D721Med (cell line): ENCODE measurements around the gene ANXA4.

ENCODE experiments used
- DNase-seq: peaks from one replicate; pipeline ENCODE4 v3.0.0; 2011; ENCODE audit warnings: low spot score; ENCODE audit not compliant: insufficient read length
- FAIRE-seq: peaks from 2 replicates; lab custom pipeline; 2011; peaks lifted over from hg19 to GRCh38; lab: Jason Lieb, UNC
- TF ChIP-seq, protein P1 (sequence below): IDR thresholded peaks from 2 replicates; pipeline ENCODE4 v1.5.1; 2012; ENCODE audit warnings: mild to moderate bottlenecking, control low read depth; ENCODE audit not compliant: insufficient read depth; ENCODE audit errors: missing control alignments

ANXA4 gene

DNA sequence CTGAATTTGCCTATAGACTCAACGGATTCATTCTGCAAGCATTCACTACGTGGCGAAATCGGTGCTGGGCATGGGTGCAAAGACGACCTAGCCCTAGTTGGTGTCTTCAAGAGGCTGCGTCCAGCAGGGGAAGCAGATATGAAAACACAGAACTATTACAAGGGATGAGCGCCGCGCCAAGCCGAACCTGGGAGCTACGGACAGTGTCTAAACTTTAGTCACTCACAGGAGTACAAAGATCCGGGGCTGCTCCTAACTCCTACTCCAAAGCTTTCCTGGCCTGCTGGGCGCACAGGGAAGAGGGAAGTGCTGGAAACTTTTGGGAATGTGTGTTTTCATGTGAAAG lies 732 bp upstream of the ANXA4 start:
- TF ChIP-seq, protein P1, sequence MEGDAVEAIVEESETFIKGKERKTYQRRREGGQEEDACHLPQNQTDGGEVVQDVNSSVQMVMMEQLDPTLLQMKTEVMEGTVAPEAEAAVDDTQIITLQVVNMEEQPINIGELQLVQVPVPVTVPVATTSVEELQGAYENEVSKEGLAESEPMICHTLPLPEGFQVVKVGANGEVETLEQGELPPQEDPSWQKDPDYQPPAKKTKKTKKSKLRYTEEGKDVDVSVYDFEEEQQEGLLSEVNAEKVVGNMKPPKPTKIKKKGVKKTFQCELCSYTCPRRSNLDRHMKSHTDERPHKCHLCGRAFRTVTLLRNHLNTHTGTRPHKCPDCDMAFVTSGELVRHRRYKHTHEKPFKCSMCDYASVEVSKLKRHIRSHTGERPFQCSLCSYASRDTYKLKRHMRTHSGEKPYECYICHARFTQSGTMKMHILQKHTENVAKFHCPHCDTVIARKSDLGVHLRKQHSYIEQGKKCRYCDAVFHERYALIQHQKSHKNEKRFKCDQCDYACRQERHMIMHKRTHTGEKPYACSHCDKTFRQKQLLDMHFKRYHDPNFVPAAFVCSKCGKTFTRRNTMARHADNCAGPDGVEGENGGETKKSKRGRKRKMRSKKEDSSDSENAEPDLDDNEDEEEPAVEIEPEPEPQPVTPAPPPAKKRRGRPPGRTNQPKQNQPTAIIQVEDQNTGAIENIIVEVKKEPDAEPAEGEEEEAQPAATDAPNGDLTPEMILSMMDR = no peak
- FAIRE-seq (no peak), DNase-seq (no peak)

DNA sequence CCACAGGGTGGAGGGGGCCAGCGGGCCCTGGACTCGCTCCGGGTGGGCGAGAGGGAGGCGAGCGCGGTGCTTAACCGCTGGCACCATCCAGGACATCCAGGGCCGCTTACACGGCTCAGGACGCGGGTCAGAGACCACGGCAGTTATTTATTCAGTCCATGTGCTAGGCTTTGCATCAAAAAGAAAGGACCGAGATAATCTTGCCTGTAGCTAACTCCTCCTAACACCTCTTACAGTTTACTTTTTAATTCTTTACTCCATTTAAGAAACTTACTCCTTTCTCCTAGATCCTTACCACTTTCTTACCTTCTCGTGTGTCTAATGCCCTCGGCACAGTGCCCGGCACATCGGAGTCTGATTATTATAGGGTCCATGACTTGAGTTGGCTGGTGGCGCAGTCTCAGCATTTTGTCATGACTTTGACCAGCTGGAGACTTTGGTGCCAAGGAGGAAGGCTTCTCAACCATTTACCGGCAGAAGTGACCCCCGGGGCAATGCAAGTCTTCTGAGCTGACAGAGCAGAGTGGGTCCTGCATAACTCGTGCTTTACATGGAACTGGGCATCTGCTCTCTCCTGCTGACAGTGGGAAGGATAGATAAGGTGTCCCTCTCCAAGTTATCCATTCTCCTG lies 503 bp downstream of the ANXA4 start:
- no peak for DNase-seq
- TF ChIP-seq, protein P1 = no peak
- FAIRE-seq = no peak

DNA sequence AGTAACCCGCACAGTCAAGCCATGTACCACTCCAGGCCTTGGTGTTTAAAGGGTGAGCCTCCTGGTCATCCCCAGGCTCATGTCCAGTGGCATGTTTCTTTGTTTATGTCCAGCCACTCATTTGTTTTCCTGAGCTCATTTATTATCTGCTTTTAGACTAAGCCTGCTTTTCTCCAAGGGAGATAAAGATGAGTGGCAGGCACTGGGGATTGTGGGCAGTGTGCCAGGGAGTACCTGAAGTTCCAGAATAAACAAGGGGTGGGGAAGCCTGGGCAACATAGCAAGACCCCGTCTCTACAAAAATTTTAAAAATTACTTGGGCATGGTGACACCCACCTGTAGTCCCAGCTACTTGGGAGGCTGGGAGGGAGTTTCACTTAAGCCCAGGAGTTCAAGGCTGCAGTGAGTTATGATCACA lies 1.9 kb downstream of the ANXA4 start:
- DNase-seq = no peak
- FAIRE-seq = no peak
- TF ChIP-seq, protein P1 = no peak

DNA sequence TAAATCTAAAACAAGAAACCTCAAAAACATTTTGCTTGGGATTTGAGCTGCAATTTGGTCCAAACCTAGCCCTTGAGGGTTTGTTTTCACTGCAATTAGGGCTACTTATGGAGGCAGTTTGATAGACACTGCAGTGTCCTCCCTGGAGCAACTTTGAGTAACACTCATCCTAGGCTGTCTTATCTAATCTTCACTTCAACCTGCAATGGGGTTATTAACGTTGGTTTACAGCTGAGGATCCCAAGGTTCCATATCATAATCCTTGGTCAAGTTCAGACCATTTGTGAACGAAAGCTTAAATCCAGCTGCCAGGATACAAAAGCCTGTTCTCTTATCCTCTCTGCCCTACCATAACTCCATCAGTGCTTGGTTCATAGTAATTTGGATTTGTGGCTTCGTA lies 2.5 kb downstream of the ANXA4 start:
- FAIRE-seq = no peak
- TF ChIP-seq, protein P1 = no peak

DNA sequence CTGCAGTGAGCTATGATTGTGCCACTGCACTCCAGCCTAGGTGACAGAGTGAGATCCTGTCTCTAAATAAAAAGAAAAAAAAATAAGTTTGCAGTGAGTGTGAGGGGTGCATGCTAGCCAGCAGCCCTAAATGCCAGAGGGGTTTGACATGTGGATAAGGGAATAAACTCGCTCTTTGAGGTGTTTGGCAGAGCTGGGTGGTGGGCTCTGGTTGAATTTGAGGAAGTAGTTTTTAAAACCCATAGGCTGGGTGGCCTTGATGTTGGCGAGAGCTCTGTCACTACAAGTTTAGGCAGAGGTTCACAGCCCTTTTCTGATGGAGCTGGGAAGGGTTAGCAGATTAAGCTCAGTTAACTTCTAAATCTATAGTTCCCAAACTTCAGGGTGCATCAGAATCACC lies 3.1 kb downstream of the ANXA4 start:
- FAIRE-seq (no peak), DNase-seq (no peak)
- TF ChIP-seq, protein P1 = no peak

More for the DNA sequence above, 2.5 kb downstream of the ANXA4 start:
- no peak for DNase-seq

DNA sequence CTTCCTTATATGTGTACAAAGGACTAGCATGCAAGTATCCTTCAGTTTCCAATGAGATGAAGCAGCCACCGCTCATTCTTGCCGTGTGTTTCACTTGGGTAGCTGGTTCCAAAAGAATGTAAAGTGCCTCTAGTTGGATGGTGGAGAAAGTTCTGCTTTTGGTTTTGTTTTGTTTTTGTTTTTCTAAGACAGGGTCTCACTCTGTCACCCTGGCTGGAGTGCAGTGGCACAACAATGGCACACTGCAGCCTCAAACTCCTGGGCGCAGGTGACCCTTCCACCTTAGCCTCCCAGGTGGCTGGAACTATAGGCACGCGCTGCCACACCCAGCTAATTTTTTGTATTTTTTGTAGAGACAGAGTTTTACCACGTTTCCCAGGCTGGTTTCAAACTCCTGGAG lies 8.3 kb downstream of the ANXA4 start:
- FAIRE-seq (no peak), DNase-seq (no peak)
- TF ChIP-seq, protein P1 = no peak

DNA sequence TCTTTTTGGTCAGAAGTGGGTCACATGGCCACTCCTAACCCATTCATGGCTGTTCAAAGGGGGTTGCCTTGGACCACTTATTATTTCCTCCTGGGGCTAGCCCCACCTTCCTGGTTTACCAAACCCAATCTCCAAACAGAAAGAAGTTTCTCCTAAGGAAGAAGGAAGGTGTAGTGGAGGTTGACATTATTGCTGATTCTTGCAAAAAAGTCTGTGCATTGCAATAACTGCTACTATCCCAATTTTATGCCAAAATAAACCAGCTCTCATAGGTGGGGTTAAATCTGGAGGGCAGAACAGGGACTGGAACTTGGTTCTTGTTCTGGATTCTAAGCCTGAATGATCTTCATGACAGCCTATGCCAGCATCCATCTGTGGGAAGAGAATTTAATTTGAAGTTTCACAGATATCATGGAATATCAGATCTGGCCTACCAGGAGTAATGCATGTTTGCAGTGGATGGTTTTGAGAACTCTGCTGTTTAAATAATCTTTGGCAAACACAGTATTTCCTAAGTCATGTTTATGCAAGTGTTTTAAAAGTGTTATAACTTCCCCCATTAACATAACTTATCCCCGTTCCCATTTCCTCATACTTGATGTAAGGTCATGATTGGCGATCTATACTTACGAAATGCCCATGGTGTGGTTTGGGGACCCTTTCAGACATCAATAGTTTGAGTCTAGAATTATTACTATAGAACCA lies 11.9 kb downstream of the ANXA4 start:
- no peak for FAIRE-seq
- no peak for DNase-seq
- TF ChIP-seq, protein P1 = no peak
